Activated CD8-positive, alpha-beta memory T cell treated with anti-CD3 and anti-CD28 coated beads, Interleukin-2, amount 50 U/mL, for 24 hours (primary cell): Measurements from ENCODE around the gene RNASE2.
"Not testable (repeated sequence)": the region's sequence is repeated elsewhere in the genome, so short reads cannot be mapped to it uniquely, and the experiment has no call there.

Experiments
- DNase-seq: peaks from one replicate; pipeline ENCODE4 v3.0.0-alpha.2; 2020; ENCODE audit errors: extremely low read depth

The RNASE2 gene

DNA sequence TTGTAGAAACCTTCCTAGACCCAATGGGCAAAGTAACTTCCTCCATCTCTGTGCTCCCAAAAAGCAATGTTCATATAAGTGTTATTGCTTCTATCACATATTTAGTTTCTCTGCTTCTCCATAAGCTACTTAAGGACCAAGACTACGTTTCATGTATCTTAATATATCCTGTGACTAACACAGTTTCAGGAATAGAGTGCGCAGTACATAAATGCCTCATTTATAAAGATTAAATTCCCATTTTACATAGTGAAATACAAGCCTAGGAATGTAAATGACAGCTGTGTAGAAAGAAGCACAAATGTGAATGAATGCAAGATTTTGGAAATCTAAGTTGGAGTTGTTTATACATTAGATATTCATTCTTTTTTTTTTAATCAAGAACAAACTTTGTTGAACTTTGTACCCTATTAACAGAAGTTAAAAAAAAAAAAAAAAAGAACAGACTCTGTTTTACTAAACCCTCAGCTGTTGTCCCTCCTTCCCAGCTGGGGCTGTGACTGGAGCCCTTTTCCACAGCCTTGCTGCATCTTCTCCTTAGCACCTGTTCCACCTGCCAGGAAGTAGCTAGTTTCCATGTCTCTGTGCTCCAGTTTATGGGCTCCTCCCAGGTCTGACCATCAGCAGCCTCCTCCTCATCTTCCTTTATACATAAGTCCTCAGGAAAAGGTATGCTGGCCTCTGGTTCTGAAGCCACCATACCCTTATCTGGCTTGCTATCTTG lies 27.5 kb downstream of the RNASE2 start:
- no peak for DNase-seq

DNA sequence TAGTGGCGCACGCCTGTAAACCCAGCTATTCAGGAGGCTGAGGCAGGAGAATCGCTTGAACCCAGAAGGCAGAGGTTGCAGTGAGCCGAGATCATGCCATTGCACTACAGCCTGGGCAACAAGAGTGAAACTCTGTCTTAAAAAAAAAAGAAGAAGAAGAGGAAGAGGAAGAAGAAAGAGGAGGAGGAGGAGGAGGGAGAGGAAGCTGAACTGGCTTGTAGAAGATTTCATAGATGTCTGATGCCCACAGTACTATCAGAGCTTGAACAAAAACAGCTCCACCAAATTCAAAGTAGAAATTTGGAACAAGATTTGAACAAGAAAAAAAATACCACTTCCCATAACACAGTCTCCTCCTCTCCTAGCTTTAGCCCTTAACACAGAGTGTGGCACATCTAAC lies 30.4 kb downstream of the RNASE2 start:
- DNase-seq: not testable (repeated sequence)

DNA sequence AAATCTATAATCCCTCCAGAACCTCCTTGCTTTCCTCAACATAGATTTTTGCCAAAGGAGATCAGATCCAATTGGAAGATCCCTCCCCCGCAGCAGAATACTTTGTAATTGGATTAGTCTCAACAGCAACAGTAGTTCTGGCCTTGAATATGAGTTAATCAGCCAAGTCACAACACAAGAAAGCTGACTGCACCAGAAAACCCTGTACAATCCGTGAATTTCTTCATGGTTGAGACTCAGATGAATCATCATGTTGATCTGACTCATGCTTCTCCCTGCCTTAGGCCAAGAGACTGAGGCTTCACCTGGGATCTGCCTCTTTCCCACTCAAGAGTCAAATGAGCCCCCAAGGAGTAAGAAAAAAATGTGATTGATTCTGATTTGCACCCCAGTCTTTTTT lies 31.5 kb downstream of the RNASE2 start:
- DNase-seq: no peak

DNA sequence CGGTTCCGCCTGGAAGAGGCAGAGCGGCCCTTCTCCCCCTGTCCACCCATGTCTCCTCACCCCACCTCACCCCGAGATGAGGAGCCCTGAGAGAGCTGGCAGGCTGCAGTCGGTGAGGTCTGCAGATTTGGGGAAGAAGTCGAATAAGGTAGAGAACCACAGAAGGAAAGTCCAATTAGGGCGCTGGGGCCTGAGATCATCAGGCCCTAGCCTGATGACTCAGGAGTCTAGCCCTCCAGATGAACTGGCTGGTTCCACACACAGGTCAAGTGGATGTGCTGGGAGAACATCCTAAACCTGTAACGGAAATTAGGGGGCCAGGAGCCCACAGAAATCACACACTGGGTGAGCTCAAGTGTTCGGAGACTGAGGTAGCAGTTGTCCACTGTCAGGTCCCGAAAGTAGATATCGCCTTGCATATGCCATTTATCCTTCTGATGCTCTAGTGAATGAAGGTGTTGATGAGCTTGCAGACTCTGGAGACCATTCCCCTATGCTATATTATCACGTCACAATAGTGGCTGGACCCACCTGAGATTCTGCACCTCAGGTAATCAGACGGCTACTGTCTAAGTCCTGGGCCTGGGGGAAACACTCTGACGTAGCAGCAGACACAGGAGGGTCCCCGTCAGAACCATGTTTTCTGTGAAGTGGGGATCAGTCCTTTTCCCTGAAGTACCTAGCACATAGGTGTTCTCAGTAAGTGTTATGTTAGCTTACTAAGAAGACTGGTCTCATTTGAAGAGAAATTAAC lies 33.6 kb downstream of the RNASE2 start:
- no peak for DNase-seq

DNA sequence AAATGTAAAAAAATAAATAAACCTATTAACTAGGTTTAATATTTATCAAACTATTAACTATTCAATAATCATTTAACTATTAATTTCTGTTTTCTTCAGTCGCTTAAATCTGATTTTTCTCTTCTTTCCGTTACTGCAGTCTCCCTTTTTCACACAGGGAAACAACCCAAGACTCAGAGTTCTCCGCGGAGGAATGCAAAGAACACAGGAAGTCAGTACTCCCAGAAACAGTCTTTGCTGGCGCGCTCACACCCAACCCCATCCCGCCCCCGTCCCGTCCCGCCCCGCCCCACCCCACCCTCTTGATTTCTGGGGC lies 34.1 kb downstream of the RNASE2 start:
- DNase-seq: no peak

DNA sequence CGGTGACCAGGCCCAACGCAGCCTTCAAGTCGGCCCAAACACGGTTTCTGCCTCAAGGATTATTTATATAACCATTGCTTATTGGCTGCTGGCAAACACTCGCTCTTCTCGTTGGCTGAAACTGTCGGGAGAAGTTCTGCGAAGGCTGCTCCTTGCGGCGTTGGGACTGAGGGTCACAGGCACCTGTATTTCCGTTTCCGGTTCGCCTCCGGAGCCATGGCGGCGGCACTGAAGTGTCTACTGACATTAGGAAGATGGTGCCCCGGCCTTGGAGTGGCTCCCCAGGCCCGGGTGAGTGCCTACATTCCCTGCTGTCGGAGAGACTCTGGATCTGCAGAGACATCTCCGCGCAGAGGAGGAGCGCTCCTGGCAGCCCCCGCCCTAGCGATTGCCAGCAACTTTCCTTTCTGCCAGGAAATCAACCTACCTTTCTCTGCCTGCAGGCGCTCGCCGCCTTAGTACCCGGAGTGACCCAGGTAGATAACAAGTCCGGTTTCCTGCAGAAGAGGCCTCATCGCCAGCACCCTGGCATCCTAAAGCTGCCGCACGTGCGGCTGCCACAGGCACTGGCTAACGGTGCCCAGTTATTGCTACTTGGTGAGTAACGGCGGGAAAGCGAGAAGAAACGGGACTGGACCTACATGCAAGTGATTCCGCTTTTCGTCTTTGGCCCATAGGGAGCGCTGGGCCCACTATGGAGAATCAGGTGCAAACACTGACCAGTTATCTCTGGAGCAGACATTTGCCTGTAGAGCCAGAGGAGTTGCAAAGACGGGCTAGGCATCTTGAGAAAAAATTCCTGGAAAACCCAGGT lies 34.7 kb downstream of the RNASE2 start, which contains the start of gene METTL17:
Gene METTL17 (plus strand): TSS at position 194 of the 814 bp plus-strand sequence. CDS start 23 bp downstream, at position 217.
- DNase-seq: peak; percentile 75

DNA sequence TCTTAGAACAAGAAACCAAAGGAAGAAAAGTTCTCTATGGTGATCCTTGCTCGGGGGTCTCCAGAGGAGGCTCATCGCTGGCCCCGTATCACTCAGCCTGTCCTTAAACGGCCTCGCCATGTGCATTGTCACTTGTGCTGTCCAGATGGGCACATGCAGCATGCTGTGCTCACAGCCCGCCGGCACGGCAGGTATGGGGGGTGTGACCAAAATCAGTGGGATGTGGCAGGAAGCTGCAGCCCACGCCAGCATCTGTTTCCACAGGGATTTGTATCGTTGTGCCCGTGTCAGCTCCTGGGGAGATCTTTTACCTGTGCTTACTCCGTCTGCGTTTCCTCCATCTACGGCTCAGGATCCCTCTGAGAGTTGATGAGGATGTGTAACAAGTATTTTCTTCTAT lies 41.2 kb downstream of the RNASE2 start:
- DNase-seq: no peak

DNA sequence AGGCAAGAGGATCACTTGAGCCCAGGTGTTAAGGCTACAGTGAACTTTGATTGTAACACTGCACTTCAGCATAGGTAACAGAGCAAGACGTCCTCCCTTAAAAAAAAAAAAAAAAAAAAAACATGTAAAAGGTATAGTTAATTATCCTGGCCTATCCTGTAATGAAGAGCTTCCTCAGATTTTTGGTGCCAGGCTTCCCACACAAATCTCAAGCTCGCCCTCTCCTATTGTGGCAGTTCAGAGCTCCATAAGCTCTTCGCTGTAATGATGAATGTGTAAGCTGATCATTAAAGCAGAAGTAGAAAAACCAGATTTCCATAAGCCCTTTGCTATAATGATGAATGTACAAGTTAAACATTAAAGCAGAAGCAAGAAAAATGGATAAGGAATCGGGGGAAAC lies 41.8 kb downstream of the RNASE2 start:
- DNase-seq: no peak

DNA sequence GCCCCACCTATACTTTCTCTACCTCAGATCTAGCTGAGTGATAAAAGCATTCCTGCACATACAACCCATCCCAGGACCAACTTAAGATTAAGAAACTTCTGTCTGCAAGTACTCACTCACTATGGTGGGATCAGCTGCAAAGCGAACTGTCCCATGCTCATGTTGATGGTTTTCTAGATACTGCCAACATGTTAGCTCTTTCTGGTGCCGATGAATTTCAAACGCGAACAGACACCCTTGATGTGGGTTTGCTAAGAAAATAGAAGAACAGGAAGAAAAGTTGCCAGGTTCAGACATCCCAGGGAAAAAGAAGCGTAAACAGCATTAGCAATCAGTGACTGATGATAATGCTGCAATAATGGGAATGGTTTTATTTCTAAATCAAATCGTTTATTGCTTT lies 42.3 kb downstream of the RNASE2 start:
- DNase-seq: no peak

DNA sequence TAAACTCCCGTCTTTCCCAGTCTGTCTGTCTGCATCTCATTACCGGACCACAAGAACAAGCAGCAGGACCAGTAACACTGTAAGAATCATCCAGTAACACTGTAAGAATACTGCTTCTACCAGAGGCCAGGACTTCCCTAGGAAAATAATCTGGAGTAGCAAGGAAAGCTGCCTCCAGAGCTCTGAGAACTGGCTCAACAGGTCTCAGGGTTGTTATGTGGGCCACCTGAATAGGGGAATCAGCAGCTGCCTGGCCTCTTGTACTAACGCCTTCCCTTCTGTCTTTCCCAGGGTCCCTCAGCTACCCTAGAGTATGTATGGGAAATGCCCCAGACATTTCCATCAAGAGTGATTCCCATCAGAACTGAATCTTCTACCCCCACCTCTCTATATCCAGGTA lies 42.9 kb downstream of the RNASE2 start:
- no peak for DNase-seq

DNA sequence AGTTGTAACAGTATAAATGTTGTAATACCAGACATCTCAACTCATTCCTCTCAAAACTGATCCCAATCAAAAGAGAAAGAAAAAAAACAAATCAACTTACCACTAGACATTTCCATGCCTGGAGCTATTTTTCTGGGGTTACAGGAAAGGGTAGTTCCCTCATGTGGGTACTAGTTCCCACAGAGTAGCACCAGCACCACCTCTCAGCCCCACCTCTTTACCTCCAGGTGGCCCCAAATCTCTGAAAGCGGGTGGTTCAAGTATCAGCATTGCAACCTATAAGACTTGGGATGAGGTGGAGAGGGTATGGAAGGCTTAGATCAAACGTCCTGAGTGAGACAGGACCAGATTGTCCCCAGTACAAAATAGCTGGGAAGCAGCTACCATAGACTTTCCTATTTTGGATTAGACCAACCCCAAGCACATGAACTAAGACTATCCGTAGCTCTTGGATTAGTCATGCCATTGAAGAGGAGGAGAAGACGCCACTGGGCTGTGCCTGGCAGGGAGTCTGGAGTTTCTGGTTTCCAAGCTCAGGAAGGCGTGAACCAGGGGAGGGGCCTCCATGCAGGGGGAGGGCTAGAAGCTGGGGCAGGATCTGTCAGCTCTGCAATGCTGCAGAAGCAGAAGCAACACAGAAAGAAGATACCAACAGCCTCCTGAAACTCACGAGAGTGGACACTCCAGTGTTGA lies 43.5 kb downstream of the RNASE2 start, which contains the start of gene SLC39A2:
Gene SLC39A2 (plus strand): TSS at position 620 of the 693 bp plus-strand sequence. CDS start 154 bp downstream, outside the sequence.
- DNase-seq: no peak

DNA sequence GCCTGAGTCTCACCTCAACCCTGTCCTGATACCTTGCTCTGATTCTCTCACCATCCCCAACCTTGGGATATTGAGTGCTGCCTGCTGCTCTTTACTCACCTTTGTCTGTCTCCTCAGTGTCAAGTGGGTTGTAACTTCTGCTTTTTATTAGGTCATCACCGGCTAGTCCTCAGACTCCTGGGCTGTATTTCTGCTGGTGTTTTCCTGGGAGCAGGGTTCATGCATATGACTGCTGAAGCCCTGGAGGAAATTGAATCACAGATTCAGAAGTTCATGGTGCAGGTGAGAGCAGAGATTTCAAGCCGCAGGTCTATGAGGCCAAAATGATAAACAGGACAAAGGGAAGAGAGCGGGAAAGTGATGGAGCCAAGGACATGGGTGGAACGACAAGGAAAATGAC lies 44.3 kb downstream of the RNASE2 start:
- no peak for DNase-seq

DNA sequence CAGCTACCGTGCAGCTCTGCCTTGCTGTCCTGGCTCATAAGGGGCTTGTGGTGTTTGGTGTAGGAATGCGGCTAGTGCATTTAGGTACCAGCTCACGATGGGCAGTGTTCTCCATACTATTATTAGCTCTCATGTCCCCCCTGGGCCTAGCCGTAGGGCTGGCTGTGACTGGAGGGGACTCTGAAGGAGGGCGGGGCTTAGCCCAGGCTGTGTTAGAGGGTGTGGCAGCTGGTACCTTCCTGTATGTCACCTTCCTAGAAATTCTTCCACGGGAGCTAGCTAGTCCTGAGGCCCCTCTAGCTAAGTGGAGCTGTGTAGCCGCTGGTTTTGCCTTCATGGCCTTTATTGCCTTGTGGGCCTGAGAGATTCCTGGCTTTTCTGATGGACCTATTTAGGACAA lies 45.9 kb downstream of the RNASE2 start:
- DNase-seq: no peak

DNA sequence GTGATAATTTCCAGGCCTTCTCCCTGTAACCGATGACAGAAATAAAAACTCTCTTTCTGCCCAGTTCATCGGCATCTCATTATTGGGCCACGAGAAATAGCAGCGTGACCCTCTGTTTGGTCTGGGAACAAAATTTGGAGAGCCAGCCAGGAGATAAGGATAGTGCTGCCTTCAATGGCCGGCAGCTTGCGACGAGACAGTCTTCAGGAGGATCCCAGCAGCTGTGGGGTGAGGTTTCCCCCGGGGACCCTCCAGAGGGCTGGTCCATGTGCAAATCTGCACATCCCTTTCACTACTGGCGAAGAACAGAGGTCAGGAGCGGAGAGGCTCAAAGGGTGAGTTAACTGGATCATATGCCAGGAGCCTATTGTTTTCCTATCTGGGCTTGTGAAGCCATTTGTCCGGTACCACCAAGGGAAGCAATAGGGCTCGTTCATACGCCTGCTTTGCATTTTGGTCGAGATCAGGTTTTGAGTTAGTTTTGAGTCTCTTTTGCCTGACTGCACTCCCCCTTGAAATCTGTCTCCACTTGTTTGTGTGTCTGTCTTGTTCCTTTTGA lies 48.6 kb downstream of the RNASE2 start:
- DNase-seq: no peak
